Endodermal cell (in vitro differentiated cells): Measurements from ENCODE around the gene TDRD9. TPM values are rescaled to one million over a fixed set of nuclear protein-coding genes. Genes with fewer than 3 reads are reported as not detected.

Source experiments
- DNase-seq: peaks from one replicate; pipeline ENCODE4 v3.0.0-alpha.2; 2017
- H3K27ac ChIP-seq: 2 replicates; pipeline ENCODE4 v1.5.1; 2013; ENCODE audit warnings: mild to moderate bottlenecking, low read depth, low read length, moderate library complexity
- H3K27me3 ChIP-seq: 2 replicates; pipeline ENCODE4 v1.6.1; 2013; ENCODE audit warnings: mild to moderate bottlenecking, low read length, moderate library complexity; ENCODE audit not compliant: insufficient read depth, control insufficient read depth, poor library complexity, severe bottlenecking
- H3K36me3 ChIP-seq: 2 replicates; pipeline ENCODE4 v1.7.0; 2013; ENCODE audit warnings: mild to moderate bottlenecking, low read length, moderate library complexity; ENCODE audit not compliant: control insufficient read depth, insufficient read depth
- H3K4me1 ChIP-seq: one replicate; pipeline ENCODE4 v1.7.0; 2013; ENCODE audit warnings: low read length; ENCODE audit not compliant: control insufficient read depth, insufficient read depth
- H3K4me3 ChIP-seq: 2 replicates; pipeline ENCODE4 v1.5.1; 2013; ENCODE audit warnings: mild to moderate bottlenecking, low read length, moderate library complexity
- H3K9ac ChIP-seq: 2 replicates; pipeline ENCODE4 v1.6.1; 2013; ENCODE audit warnings: mild to moderate bottlenecking, low read length, moderate library complexity; ENCODE audit not compliant: poor library complexity, severe bottlenecking; ENCODE audit errors: extremely low read depth
- H3K9me3 ChIP-seq: 2 replicates; pipeline ENCODE4 v1.6.1; 2013; ENCODE audit warnings: mild to moderate bottlenecking, low read length, moderate library complexity; ENCODE audit not compliant: control insufficient read depth
- H3K27ac Mint-ChIP-seq: 2 replicates; pipeline ENCODE4 v1.8.0; 2020; ENCODE audit warnings: mixed read lengths
- H3K27me3 Mint-ChIP-seq: 2 replicates; pipeline ENCODE4 v1.8.0; 2021; ENCODE audit warnings: mild to moderate bottlenecking, mixed read lengths; ENCODE audit not compliant: insufficient read depth
- H3K36me3 Mint-ChIP-seq: 2 replicates; pipeline ENCODE4 v1.8.0; 2020; ENCODE audit warnings: low read depth, mixed read lengths
- H3K4me1 Mint-ChIP-seq: 2 replicates; pipeline ENCODE4 v1.8.0; 2020; ENCODE audit warnings: mixed read lengths
- H3K4me3 Mint-ChIP-seq: 2 replicates; pipeline ENCODE4 v1.8.0; 2020; ENCODE audit warnings: mild to moderate bottlenecking, moderate library complexity, mixed read lengths
- H3K9me3 Mint-ChIP-seq: 2 replicates; pipeline ENCODE4 v1.8.0; 2020; ENCODE audit warnings: mild to moderate bottlenecking, mixed read lengths
- CTCF ChIP-seq: fragments of 200-600 bp; sonication (generic); conservative IDR thresholded peaks from 2 replicates; pipeline ENCODE4 v1.5.0; 2021; ENCODE audit warnings: antibody characterized with exemption, mild to moderate bottlenecking
- WGBS, 2 experiments: methylation state at CpG; one replicate each; pipeline versions ENCODE4 v1.1.5 to v1.1.7; 2013; ENCODE audit warnings: missing lambda C conversion rate in 2 of 2, mixed read lengths in 1 of 2; ENCODE audit not compliant: insufficient coverage in 1 of 2, insufficient read length in 1 of 2; 5-methylcytosine and 5-hydroxymethylcytosine counted together
- total RNA-seq, 2 donors: library from RNA; stranded (reverse); fragmentation: NEBNext Ultra II Directional in 1 of 2; extraction: Animal tissue kit (Norgen Biotek cat#: 25700) in 1 of 2; gene quantifications; 2 replicates in 1 of 2; 3 replicates in 1 of 2; pipeline ENCODE4 v1.2.1, GENCODE V29; 2021

TDRD9 gene
- total RNA-seq, 2 donors from 2014 or later, result not detected

- no peak overlapping the region for H3K27ac Mint-ChIP-seq
- no peak overlapping the region for H3K9ac ChIP-seq
- H3K4me3 ChIP-seq, result no peak overlapping the region
- peaks cover 14% of the 10 kb centered on the region for H3K9me3 ChIP-seq
- H3K27me3 Mint-ChIP-seq, result peaks cover 13% of the 10 kb centered on the region
- TF ChIP-seq CTCF, result no peak
- H3K4me1 Mint-ChIP-seq, result no peaks in the 10 kb centered on the region
- no peaks in the 10 kb centered on the region for H3K4me1 ChIP-seq
- peaks cover 25% of the 10 kb centered on the region for H3K9me3 Mint-ChIP-seq
- no peak overlapping the region for H3K27ac ChIP-seq
- peaks cover 7% of the 10 kb centered on the region for H3K27me3 ChIP-seq
- H3K36me3 Mint-ChIP-seq, result no peaks in the 10 kb centered on the region
- DNase-seq, result no peak
- WGBS, 2 experiments, result 86 to 90% methylated on average over 1 of the region's 1 CpG
- no peaks in the 10 kb centered on the region for H3K36me3 ChIP-seq
- H3K4me3 Mint-ChIP-seq, result no peak overlapping the region
Observed at GRCh38 chr14:104062281-104062680, 134.0 kb downstream of the TDRD9 start.

GRCh38 chr14:104064003-104064402, 135.7 kb downstream of the TDRD9 start:
- WGBS, 2 experiments, result 87 to 94% methylated on average over 6 to 9 of the region's 10 CpGs

GRCh38 chr14:104066279-104066678, 138.0 kb downstream of the TDRD9 start:
- H3K27me3 Mint-ChIP-seq, result peaks cover 13% of the 10 kb centered on the region
- peaks cover 17% of the 10 kb centered on the region for H3K9me3 ChIP-seq
- no peaks in the 10 kb centered on the region for H3K4me1 Mint-ChIP-seq
- no peaks in the 10 kb centered on the region for H3K4me1 ChIP-seq
- no peak for TF ChIP-seq CTCF
- no peaks in the 10 kb centered on the region for H3K27me3 ChIP-seq
- H3K9me3 Mint-ChIP-seq, result peaks cover 33% of the 10 kb centered on the region
- DNase-seq, result no peak
- no peak overlapping the region for H3K27ac Mint-ChIP-seq
- H3K27ac ChIP-seq, result no peak overlapping the region
- WGBS, 2 experiments, result 70 to 72% methylated on average over 4 to 5 of the region's 5 CpGs
- no peaks in the 10 kb centered on the region for H3K36me3 ChIP-seq
- no peak overlapping the region for H3K9ac ChIP-seq
- H3K4me3 ChIP-seq, result no peak overlapping the region
- H3K4me3 Mint-ChIP-seq, result no peak overlapping the region
- no peaks in the 10 kb centered on the region for H3K36me3 Mint-ChIP-seq

More at GRCh38 chr14:104064003-104064402, 135.7 kb downstream of the TDRD9 start:
- Mint-ChIP-seq H3K4me1 (no peaks in the 10 kb centered on the region), H3K36me3 (no peaks in the 10 kb centered on the region), H3K27ac (no peak overlapping the region), H3K9me3 (peaks cover 33% of the 10 kb centered on the region), H3K4me3 (no peak overlapping the region), H3K27me3 (peaks cover 13% of the 10 kb centered on the region)
- H3K9me3 ChIP-seq, result peaks cover 17% of the 10 kb centered on the region
- no peak overlapping the region for H3K27ac ChIP-seq
- no peaks in the 10 kb centered on the region for H3K36me3 ChIP-seq
- DNase-seq, result no peak
- no peak overlapping the region for H3K9ac ChIP-seq
- no peak for TF ChIP-seq CTCF
- no peak overlapping the region for H3K4me3 ChIP-seq
- no peaks in the 10 kb centered on the region for H3K4me1 ChIP-seq
- H3K27me3 ChIP-seq, result no peaks in the 10 kb centered on the region
